GM04504 (cell line): ENCODE results near the gene GTPBP3.
A peak's percentile ranks its signal among the peaks of the same experiment; 100 is the strongest.

Experiments
- DNase-seq: peaks from one replicate; pipeline ENCODE4 v3.0.0-alpha.2; 2012; ENCODE audit warnings: low read depth

Gene GTPBP3

DNA sequence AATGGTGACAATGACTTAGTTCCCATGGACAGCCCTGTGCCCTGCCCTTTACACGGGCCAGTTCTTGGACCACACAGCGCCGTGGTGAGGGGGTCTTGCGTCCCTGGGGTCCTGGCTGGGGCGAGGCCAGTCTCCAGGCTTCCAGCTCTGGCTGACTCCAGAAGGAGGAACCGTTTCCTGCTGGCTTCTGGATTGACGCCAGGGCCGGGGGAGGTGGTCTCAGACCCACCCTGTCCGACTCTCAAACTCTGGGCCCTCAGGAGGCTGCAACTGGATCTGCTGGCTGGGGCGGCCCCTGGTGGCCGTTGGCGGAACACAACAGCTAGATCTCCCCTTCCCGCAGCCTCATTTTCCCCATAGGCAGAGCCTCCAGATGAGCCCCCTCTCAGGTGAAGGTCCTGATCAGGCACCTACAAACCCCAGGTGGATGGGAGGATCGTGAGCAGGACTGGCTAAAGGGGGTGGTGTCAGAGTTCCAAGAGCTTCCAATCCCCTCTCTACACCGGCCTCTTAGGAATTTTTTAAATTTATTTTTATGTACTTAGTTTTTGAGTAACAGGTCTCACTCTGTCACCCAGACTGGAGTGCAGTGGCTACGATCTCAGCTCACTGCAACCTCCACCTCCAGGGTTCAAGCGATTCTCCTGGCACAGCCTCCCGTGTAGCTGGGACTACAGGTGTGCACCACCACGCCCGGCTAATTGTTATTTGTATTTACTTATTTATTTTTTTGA lies 48.7 kb downstream of the GTPBP3 start:
- DNase-seq, result no peak

DNA sequence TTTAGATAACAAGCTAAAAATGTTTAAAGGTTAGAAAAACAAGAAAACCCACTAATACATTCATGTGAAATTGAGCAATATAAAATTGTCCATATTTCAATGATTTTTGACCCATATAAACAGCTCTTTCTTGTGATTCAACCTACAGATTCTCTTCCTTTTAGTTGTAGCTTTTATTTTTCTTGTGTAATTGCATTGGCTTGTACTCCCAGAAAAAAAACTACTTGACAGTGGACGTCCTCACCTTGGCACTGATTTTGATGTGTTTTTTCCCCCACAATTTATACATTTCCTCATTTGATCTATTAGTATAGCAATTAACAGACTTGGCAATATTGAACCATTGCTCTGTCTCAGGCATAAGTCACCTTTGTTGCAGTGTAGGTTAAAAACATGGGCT lies 51.9 kb downstream of the GTPBP3 start:
- no peak for DNase-seq

DNA sequence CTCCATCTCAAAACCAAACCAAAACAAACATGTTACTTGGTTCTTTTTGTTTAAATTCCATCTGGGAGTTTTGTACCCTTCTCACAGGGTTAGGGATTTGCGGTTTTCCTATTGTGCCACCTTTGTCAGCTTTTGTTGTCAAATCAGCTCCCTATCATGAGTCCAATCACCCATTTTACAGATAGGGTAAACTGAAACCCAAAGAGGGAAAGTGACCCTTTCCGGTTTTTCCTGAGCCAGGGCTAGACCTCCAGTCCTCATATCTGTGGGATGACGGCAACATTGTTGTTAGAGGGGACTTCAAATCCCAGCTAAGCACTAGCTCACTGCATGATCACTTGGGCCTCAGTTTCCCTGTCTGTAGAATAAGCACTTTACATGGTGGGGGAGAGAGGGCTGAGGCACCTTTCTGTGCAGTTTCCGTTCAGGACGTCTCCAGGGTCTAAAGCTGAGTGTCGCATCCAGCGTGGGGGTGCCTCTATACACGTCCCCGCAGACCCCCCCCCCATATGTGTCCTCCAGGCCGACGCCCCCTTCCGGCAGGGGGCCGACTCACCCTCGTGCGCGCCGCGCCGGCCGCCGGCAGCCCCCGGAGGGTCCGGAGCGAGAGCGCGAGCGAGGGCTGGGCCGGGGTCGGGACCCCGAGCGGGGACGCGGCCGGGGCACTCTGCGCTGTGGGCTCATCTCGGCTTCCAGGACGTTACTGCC lies 52.8 kb downstream of the GTPBP3 start:
- DNase-seq, result no peak

DNA sequence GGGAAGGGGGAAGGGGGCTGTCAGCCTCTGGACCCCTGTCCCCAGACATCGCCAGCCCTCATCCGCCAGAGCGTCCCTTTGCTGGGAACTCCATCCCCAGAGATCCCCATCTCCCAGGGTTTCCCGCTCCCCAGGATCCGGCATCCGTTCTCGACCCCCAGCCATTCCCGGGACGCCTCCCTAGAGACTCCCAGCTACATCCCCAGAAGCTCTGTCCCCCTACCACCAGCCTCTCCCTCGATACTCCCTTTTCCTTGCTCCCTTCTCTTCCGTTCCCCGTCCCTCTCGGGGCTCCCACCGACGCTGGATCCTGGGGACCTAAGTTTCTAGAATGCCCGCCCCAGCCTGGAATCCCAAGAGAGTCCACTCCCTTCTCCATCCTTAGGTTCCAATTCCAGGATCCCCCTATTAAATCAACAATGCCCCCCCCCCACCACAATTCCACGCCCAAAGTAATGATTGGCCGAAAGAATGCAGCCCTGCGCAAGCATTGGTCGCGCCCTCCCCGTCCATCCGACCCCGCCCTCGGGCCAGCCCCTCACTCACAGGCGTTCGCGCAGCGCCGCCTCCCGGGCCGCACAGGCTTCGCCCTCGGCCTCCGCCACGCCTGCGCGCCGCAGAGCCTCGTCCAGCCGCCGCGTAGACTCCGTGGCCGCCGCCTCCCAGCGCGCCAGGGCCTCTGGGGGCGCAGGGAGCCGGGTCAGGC lies 53.5 kb downstream of the GTPBP3 start:
- DNase-seq, result peak; percentile 72

DNA sequence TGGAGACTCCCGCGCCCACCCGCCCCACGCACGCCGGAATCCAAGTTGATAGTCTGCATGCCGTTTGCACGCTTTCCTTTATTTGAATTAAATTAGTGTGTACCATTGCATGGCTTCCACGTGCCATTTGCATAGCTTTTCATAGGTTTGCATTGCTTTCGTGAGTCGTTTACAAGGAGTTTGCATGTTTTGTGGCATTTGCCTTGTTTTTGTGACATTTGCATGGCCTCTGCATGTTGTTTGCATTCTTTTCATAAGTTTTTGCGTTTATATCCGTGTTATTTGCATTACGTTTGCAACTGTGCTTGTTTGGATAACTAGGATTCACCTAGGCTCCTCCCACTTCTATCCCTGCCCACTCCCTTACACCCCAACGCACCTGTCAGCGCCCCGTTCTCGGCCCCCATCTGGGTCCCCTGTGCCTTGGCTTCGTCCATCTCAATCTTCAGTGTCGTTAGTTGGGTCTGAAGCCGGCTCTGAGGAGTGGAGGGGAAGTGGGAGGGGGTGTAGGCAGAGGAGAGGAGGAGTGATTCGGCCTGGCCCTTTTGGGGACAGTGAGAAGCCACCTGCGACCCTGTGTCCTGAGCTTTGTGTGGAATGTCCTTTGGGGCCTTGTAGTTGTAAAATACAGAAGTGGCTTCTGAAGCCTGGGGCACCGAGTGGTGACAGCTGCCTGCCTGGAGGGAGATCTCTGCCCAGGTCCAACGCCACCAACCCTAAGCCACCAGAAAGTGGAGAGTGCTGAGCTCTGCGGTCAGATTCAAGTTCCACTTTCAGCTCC lies 54.2 kb downstream of the GTPBP3 start:
- no peak for DNase-seq
